GM19324 (cell line): Measurements from ENCODE around the gene SYTL2.

Experiments used
- ATAC-seq: cut with Tn5 transposase; IDR thresholded peaks from one replicate; pipeline ENCODE4 v1.9.1; 2021; ENCODE audit warnings: mild to moderate bottlenecking, moderate library complexity; ENCODE audit not compliant: unreplicated experiment, low FRiP score

The SYTL2 gene

DNA sequence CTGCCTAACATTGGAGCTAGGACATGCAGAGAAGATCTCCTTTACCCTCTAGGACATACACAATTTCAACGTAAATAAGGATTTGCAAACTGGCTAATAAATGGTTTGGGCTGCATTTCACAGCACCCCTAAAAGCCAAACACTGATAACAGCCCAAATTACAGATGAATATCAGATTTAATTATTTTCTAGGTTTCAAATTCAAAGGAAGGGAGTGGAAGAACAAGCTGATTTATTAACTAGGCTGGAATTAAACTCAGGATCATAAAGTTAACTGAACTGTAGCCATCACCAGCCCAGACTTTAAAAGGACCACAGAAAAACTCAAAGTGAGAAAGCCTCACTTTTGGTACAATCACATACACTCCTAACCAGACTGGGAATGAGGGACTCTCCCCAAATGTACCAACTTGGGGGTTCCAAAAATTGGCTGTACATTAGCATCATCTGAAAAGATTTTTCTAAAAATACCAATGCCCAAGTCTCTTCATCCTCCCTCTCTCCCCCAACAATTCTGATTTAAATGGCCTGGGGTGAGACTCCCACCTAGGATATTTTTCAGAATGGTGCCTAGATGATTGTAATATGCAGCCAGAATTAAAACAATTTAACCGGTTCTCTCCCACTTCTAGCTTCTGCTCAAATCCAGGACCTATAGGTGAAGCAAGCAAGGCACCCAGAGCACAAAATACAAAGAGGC, 43.5 kb downstream of the SYTL2 start:
- ATAC-seq, result no peak

DNA sequence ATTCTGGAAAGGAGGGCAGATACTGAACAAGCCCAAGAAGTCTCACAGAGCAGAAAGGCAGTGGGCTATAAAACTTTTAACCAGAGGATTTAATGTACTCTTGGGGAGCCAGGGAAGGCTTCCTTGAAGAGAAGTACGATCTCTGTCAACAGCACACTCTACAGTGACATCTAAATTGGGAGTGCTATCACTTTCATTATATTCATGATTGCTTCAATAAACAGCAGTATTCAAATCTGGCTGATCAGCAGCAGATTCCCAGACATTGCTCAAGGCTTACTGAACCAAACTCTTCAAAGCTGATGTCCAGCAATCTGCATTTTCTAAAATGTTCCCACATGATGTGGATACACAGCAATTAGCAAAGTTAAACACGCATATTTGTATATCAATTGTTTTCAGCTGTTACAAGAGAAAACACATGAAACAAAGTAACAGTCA, 44.2 kb downstream of the SYTL2 start:
- ATAC-seq, result no peak

DNA sequence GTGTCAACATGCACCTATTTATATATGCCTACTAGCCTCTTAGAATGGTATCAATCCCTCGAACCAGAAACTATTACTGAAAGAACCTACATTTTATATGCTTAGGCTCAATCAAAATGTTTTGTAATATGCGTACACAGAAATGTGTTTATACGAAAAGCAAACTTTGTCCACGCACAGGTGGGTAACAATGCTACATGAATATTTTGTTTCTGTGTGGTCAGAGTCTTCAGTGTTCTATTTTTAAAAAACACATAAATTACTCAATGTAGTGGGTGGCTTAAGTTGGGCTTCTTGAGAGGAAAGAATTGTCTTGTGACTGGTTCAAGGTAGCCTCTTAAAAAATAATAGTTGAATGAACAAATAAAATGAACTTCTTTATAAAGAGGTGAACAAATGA, 46.1 kb downstream of the SYTL2 start:
- no peak for ATAC-seq

DNA sequence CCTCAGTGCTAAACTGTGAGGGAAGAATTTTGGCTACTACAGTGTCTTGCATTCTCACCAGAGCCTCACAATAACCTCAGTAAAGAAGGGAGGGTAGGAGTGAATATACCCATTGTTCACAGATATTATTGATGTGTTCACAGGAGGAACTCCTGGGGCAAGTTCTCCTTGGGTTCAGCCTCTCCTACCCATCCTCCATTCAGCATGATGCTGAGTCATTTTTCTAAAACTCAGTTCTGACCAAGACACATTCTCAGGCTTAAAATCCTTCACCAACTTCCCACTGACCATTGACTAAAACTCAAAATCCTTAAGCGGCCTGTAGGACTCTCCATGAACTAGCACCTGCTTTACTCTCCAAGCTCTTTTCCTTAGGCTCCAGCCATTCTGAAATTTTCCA, 48.7 kb downstream of the SYTL2 start:
- ATAC-seq, result no peak

DNA sequence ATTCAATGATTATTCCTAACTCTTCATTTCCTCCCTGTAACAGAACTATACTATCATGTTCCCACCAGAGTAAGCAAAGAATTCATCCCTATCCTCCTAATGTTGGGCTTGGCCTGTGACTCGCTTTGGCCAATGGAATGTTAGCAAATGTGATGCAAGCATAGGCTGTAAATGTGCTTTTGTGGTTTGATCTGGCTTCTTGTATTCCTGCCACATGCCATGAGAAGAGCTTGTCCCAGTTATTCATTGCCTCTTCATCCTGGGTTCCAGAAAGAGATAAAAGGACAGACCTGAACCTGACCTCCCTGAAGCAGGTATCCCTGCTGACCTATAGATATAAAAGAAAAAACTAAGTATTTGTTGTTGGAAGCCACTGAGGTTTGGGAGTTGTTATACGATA, 51.0 kb downstream of the SYTL2 start:
- no peak for ATAC-seq

DNA sequence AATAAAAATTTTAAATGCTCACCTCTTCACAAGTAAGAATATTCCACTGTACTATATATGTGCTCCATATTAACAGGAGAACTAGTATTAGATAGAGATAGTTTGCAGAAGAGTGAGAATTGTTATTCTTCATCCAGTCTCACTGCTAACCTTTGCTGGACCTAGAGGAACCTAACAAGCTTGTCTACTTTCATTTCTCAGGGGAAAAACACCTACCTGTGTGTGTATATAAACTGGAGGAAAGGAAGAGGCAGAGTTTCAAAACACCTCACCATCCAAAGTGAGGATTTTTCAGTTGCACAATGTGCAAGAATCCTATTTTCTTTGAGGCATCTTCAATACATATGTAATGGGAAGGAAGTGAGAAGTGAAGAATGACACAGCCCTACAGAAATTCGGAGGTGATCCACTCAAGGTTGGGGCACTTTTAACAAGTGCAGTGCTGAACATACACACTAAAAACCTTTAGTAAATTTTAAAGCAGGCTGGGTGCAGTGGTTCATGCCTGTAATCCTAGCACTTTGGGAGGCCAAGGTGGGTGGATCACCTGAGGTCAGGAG, 52.4 kb downstream of the SYTL2 start:
- ATAC-seq, result no peak

DNA sequence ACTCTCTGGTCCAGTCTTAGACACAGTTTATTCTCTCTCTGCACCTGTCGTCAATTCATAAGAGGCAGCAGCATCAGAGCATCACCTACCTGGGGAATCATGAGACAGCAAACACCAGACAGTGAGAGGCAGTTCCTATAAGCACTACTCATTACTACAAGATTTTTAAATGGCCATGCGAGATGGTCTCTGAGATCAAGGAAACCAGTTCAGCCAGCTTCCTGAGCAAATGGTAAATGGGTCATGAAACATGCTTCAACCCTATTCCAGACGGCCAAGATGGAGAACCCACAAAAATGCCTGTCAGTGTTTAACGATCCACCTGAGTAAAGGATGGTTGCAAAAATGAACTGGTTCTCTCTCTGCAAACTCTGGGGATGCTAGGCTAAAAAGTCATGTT, 52.9 kb downstream of the SYTL2 start:
- ATAC-seq, result no peak

DNA sequence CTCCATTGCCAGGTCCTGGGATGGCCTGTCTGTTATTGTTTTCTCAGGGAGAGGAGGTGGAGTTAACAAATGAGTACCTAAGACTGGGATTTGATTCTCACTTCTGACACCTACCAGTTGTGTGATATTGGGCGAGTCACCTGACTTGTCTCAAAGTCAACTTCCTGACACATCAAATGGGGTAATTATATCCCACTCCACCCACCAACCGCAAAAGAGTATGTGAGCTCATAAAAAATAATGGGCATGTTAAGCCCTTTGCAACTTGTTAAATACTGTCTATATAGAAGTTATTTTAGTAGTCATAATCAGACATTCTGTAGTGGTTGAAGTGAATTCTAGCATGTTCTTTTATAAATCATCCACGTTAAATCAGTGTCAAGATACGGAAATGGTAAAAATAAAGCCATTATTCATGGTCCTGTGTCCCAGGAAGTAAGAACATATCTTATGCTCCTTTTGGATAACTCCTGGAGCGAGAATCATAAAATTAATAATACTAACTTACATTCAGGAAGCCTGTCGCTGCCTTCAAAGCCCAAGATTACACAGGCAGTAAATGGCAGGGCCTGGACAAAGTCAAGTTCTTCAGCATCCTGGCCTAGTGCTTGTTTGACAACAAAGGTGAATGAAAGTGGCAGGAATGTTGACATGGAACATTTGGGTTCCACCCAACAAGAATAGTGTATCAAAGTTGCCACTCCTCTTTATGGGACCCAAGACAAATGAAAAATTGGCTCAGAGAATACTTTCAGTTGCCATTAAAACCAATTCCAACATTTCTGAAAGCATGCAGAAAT, 54.3 kb downstream of the SYTL2 start:
- ATAC-seq, result no peak

DNA sequence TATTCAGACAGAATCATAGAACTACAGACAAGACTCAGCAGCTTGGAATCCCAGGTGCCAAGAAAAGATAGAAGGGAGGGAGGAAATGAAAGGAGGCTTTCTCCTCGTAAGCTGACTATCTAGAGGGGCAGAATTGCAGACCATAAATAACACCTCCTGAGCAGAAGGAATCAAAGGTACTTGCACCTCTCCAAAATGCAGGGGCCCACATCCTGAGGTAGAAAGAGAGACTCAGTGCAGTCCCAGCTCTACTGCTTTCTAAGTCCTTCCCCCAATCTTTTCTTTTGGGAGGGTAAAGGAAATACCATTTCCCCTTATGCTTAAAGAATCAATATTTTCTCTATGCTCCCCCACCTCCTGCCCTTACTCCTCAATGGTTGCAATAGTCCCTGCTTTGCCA, 55.2 kb downstream of the SYTL2 start:
- ATAC-seq, result no peak

DNA sequence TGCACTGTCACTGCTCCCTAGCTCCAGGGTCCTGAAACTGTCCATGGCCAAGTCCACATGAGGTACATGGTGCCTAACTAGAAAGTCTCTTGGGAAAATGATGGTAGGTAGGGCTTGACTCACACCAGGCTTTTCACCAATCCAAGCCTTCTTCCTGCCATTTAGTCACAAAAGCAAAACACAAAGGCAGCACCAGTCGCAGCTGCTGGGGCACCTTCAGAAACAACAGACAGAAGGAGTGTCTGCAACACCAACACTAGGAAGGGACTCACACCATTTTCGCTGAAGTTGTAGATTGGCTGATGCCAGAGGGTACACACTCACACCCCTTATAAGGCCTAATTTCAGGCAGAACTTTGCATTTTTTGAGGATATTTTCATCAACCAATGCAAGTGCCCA, 55.7 kb downstream of the SYTL2 start:
- ATAC-seq, result no peak

DNA sequence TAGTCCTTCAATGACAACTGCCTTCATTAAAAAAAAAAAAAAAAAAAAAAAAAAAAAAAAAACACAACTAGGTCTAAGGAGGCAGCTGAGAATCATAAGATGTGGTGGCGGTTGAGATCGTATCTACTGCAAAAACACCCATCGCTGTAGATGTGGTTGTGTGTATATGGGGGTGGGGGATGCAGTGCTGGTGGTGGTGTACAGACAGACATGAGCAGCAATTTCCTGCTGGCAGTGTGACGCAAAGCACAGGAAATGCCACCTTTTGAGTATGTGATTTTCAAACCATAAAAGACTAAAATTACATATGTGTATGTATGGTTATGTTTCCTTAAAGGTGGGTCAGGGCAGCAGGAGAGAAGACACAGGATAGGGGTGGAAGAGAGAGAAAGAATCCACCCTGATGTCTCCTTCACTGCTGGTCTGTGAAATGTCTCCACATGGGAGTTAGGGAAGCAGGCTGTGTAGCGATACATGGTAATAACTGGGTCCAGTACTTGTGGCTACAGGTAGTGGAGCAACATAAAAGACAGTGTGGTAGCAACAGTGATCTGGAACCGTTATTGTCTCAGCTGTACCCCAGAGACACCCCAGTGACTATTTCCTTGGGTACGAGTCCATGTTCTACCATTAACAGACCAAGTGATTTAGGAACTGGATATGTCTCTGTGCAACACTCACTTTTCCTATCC, 57.9 kb downstream of the SYTL2 start:
- no peak for ATAC-seq

DNA sequence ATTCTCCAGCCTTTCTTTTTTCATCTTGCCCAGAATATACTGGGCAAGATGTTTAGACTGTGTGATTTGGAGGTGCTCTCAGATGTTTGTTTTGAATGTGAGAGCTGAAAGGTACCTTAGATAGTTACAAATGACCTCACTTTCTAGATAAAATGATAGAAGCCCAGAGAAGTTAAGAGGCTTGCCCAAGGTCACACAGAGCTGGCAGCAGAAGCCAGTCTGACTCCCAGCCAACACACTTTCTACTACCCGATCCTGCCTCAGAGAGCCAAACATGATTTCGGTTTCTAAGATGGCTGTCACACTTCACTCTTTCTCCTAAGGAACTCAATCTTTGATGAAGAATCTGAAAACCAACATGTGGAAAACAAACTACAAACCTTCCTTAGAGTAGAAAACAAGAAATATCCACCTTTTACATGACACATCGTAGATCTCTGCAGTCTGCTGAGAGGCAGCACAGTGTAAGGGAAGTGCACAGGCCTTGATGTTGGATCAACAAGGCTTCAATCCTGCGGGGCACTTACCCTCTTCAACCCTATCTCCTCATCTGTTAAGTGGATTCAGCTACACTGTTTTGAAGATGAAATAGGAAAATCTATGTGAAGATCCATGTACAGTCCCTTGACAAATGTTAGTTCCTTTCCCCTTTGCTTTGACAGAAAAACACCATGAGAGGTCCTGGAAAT, 58.6 kb downstream of the SYTL2 start:
- no peak for ATAC-seq

DNA sequence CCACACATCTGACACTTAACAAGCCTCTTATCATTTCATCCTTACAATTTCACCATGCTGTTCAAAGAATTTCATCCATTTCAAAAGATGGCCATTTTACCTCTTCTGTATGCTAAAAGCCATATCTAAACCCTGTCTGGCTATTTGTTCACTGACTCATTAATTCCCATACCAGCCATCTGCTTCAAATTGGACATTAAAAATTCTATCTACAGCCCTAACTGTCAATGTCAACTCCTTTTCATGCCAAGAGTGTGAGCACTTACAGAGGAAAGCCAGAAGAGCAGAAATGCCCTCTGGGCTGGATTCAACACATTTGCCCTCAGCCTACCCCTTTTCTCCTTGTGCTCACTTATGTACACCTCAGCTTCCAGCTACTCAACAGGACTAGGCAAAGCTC, 59.2 kb downstream of the SYTL2 start:
- no peak for ATAC-seq

DNA sequence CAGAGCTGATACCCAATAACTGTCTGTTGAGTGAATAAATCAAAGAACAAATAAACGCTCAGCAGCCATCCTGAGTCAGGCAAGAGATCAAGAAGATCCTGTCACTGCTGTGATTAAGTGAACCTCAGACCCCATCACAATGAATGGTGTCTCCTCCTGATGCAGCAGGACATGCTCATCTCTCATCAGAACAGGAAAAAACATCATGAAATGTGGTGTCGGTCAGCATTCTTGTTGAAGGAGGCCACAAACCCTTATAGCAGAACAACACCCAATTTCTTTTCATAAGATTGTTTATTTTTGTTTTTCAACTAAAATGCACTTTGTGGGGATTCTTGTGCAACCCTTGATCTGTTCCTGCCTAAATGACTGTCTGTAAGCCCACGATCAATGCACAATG, 60.3 kb downstream of the SYTL2 start:
- ATAC-seq, result no peak

DNA sequence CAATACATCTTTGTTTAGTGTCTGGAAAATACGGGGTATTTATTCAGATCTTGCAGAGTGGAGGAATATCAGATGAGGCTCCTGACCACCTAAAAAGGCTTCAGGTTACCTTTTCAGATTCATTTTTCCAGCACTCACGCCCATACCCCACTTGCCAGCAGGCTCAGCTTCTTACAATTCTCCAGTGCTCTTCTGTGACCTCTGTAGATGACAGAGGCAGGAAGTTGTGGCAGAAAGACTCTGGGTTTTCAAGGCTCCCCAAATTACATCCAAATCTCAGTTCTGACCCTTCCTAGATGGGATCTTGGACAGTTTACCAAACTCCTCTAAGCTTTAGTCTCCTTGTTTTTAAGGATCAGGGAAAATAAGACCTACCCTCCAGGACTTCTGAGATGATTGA, 61.1 kb downstream of the SYTL2 start:
- ATAC-seq, result no peak

DNA sequence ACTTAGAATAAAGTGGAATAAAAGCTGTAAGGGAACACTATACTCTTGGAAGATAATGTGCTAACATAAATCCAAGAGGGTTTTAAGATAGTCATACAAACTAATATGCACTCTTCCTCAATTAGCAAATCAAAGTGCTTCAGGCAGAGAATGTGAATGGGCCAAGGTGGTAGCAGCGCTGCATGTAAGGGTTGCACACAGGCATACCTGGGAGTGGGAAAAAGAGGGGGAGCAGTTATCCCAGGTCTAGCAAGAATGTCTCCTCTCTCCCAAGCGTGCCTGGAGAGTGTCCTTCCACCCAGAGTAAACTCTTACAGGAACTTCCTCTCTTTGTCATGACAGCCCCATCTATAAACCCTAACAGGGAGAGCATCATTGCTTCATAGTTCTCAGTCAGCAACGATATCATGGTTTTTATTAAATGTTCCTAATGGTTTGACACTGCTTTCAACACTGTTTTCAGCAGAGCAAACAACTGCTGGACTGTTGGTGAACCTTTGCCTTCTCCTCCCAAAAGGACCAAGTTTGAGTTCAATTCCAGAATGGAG, 61.6 kb downstream of the SYTL2 start:
- ATAC-seq, result no peak

DNA sequence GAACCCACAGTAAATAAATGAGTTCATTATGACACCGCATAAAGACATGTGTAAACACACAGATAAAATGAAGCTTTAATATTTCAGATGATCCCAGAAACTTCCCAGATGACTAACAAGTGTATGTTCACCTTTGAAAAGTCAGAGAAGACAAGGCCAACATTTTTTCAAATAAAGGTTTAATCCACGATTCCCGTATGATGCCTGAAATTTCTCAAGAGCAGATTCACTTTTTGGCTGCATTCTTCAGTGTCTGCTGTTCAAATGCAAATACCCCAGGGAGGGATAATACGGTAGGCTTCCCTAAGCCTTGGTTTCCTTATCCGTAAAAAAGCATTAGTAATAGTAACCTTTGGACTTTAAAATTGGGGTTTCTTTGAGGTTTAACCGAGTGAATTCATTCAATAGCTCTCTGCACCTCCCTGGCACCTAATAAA, 62.5 kb downstream of the SYTL2 start:
- ATAC-seq, result no peak

DNA sequence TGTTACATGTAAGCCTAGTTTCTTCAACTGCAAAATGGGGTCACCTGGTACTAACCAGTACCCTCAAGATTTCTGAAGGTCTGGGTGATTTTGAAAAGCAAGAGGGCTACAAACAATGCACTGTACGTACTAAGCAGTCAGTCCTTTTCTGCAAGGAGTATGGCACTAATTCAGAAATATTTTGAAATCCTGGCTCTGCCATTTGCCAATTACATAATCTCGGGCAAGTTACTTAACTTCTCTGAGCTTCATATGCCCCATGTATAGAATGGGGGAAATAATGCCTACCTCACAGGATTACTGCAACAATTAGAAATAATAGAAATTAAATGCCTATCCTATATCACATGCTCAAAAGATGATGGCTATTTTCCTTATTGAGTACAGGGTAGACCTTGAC, 64.3 kb downstream of the SYTL2 start:
- ATAC-seq, result no peak

DNA sequence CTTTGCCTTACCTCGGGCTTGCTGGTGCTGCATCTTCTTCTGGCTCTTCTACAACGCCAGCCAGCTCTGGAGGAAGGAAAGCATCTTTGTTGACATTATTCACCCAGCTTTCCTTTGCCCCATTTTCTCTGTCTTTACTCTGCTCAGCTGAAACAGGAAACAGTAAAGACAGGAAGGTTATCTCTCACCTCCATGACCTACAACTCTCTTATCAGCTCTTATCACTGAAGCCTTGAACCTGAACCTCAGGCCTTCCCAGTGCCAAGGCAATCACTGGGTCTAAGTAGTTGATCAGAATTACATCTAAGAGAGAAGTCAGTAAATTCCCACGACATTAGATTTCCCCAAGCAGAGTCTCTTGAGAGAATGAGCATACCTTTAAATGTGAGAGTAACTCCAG, 65.3 kb downstream of the SYTL2 start:
- ATAC-seq, result no peak

DNA sequence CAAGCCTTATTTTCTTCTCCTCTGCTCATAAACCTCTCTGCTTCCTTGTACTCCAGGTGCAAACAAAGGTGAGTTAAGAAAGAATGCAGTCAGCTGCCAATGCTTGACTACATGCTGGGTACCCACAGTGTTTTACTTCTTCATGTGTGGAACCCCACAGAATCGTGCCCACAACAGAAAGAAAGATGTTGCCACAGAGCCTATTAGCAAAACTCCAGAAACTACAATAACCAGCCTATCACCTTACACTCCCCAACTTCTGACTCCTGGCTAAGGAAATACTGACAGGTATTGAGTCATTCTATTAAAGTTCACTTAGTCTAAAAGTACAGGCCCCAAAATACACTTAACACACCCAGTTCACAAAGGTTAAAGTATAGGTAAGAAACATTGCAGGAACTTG, 68.1 kb downstream of the SYTL2 start:
- no peak for ATAC-seq
